HUES64 (cell line): ENCODE data around the gene AAMP.
A peak's percentile ranks its signal among the peaks of the same experiment; 100 is the strongest.

Experiments used
- H3K27ac ChIP-seq: 2 replicates; pipeline ENCODE4 v1.7.0; 2013; ENCODE audit warnings: low read depth, low read length, inconsistent platforms
- H3K27me3 ChIP-seq: 2 replicates; pipeline ENCODE4 v1.6.1; 2013; ENCODE audit warnings: mild to moderate bottlenecking, low read length; ENCODE audit not compliant: insufficient read depth
- H3K36me3 ChIP-seq: 2 replicates; pipeline ENCODE4 v1.6.1; 2013; ENCODE audit warnings: mild to moderate bottlenecking, low read length; ENCODE audit not compliant: insufficient read depth
- H3K4me1 ChIP-seq: 2 replicates; pipeline ENCODE4 v1.6.1; 2013; ENCODE audit warnings: mild to moderate bottlenecking, low read length, moderate library complexity; ENCODE audit not compliant: insufficient read depth
- H3K4me3 ChIP-seq: 2 replicates; pipeline ENCODE4 v1.5.1; 2013; ENCODE audit warnings: mild to moderate bottlenecking, low read length, moderate library complexity
- H3K9ac ChIP-seq: 2 replicates; pipeline ENCODE4 v1.6.1; 2013; ENCODE audit warnings: mild to moderate bottlenecking, low read depth, low read length
- H3K9me3 ChIP-seq: 2 replicates; pipeline ENCODE4 v1.6.1; 2013; ENCODE audit warnings: low read depth, low read length; ENCODE audit not compliant: insufficient read depth
- WGBS: fragments of 150-250, 120-280 bp; methylation state at CpG from one replicate; pipeline ENCODE4 v1.1.7; 2013; ENCODE audit warnings: missing lambda C conversion rate; 5-methylcytosine and 5-hydroxymethylcytosine counted together

The AAMP gene

DNA sequence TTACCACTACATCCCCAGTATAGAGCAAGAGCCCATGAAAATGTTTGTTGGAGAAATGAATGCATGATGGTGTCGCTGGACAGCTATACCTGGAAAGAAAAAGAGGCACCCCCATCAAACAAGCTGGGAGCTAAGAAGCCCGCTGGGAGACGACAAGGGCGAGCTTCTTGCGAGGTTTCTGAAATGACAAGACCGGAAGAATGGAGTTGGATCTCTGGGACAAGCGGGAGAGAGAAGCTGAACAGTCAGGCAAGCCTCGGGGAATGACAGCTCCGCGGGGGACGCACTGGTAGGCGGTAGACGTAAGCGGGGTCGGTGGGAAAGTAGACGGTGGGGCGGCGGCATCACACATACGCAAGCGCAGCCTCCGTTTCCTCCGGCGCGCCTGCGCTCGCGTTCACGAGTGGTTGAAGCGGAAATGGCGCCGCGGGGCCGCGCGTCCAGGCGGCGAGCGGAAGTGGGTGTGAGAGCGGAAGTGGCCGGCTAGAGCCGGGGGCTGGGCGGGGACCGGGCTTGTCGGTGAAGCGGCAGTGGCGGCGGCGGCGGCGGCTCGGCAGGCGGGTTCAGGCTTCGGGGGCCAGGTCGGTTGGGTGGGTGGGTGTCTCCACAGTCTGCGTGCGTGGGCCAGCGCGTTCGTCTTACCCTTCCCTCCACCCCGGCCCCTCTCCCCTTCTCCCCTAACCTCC lies 53.1 kb downstream of the AAMP start, which contains the start of gene ARPC2:
Gene ARPC2 (plus strand): TSS at position 516 of the 686 bp plus-strand sequence. CDS start 282 bp downstream, outside the sequence.
- under 1% methylated on average over 50 of the region's 60 CpGs for WGBS
- peaks cover 19% of the 10 kb centered on the region for H3K4me1 ChIP-seq
- peak within 1 kb of the TSS; percentile 81 for H3K27ac ChIP-seq
- H3K36me3 ChIP-seq, result peaks cover 19% of the 10 kb centered on the region
- peak within 1 kb of the TSS; percentile 98 for H3K4me3 ChIP-seq
- no peaks in the 10 kb centered on the region for H3K9me3 ChIP-seq
- H3K9ac ChIP-seq, result peak within 1 kb of the TSS; percentile 80
- H3K27me3 ChIP-seq, result no peaks in the 10 kb centered on the region

DNA sequence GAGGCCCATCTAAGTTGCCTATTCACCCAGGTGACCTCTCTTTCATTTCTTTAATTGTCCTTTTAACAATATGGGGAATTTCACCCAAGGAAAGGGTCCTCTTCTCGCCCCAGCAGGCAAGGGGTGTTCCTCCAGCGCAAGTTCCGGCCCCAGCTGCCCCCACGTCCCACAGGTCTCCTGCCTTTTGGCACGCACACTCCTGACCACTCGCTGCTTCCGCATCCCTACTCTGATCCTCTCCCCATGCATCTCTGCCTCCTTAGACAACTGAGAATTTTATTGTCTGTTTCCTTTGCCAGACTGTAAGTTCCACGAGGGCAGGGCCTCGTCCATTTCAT lies 53.6 kb downstream of the AAMP start:
- Histone ChIP-seq H3K27me3 (no peaks in the 10 kb centered on the region), H3K27ac (no peak overlapping the region), H3K4me3 (peak overlapping the region; percentile 98), H3K9ac (no peak overlapping the region), H3K36me3 (peaks cover 16% of the 10 kb centered on the region), H3K4me1 (peaks cover 19% of the 10 kb centered on the region), H3K9me3 (no peaks in the 10 kb centered on the region)
- WGBS, result 80% methylated on average over 9 of the region's 9 CpGs
